GM12892 (cell line): ENCODE data around the gene FOXC1.

Experiments used
- POLR2A ChIP-seq: IDR thresholded peaks from 2 replicates; pipeline ENCODE4 v1.6.1; 2011; ENCODE audit warnings: low read depth, low read length, control low read depth
- POLR2AphosphoS5 ChIP-seq: IDR thresholded peaks from 2 replicates; pipeline ENCODE4 v1.6.1; 2011; ENCODE audit warnings: low read depth, low read length, control low read depth

- no peak for TF ChIP-seq POLR2AphosphoS5
- no peak for TF ChIP-seq POLR2A
These were observed 14.2 kb upstream of the FOXC1 start for GRCh38 chr6:1595271-1596087.
